GM18951 (cell line): Measurements from ENCODE around the gene FAM168B.

Experiments used
- POLR2A ChIP-seq: IDR thresholded peaks from 4 replicates; pipeline ENCODE4 v1.6.1; 2011; ENCODE audit warnings: mild to moderate bottlenecking; ENCODE audit not compliant: insufficient read length, insufficient read depth; ENCODE audit errors: extremely low read depth
- in situ Hi-C: fragments of 300-500 bp; cut with MboI; formaldehyde crosslinking; loops from one replicate; pipeline ENCODE4 v1.12.0; 2022; ENCODE audit warnings: low sequenced_read_pairs, mixed read lengths, inconsistent platforms; ENCODE audit not compliant: unreplicated experiment

The FAM168B gene

DNA sequence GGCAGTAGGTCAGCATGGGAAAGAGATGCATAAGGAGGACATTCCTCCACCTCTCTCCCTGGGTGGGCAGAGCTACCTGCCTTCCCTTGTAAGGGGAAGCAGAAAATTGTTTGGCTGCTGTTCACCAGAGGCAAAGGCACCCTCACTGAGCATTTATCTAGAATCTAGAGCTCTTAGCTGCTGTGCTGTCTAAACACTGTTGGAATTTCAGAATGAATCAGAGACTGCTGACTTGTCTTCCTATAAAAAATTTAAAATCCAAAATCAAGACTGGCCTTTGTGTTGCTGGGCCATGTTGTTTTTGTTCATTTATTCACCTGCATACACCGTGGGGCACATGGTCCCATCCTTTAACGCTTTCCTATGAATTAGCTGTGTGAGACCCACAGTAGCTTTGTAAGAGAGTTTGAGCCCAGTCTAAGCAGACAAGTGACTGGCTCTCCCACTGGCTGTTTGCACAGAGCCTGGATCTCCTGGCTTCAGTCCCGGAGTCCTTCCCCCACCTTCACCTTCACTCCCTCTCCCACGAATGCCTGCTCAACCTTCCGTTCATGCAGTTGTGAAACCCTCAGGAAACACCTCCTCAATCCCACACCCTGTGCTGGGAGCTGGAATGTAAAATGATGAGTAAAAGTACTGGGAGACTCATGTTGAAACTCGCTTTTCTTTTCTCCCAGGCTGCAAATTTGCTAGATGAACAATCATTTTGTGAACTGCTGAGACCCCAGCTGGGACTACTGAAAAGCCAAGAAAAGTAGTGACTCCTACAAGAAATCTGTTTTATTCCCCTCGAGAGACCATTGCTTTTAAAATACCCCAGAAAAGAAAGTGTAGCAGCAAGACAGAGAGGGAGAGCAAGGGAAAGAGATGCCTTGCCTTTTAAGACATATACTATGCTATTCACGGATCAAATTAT, 76.2 kb downstream of the FAM168B start:
- in situ Hi-C loops: no loop called here
- TF ChIP-seq POLR2A: no peak

DNA sequence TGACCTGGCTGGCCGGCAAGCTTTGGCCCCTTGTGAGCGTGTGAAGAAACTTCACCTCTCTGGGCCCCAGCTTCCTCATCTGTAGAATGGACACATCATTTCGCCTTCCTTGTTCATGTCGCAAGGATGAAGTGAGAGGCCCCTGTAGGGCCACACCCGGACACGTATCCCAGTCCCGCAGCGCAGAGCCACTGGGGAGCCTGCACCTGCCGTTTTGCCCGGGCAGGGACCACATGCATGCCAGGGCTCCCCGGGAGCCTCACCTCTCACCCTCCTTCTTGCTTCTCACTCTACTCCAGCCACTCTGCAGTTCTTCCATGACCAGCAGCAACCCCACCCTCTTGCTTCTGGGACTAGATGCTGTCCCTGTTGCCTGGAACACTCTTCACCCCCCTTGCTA, 77.5 kb downstream of the FAM168B start:
- TF ChIP-seq POLR2A: no peak
- in situ Hi-C loops: no loop called here

- no peak for TF ChIP-seq POLR2A
- in situ Hi-C loops: no loop called here
These were observed 79.1 kb downstream of the FAM168B start for GRCh38 chr2:131014141-131014540.

DNA sequence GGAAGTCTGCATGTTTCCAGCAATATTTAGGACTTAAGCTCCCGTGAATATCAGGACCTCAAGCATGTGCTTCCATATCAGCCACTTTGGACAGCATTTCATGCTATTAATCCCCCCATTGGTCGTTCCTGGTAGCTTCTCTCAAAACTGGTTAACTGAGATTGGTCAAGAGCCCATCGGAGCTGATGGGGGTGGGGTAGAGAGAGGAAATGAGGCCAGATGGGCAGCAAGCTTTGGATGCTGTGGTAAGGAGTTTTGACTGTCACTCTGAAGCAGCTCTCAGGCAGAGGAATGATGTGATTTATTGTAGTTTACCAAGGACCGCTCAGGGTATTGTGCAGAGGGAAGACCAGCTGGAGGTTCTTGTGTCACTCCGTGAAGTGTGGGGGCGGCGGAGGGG, 81.8 kb downstream of the FAM168B start:
- no peak for TF ChIP-seq POLR2A
- in situ Hi-C loops: no loop called here

DNA sequence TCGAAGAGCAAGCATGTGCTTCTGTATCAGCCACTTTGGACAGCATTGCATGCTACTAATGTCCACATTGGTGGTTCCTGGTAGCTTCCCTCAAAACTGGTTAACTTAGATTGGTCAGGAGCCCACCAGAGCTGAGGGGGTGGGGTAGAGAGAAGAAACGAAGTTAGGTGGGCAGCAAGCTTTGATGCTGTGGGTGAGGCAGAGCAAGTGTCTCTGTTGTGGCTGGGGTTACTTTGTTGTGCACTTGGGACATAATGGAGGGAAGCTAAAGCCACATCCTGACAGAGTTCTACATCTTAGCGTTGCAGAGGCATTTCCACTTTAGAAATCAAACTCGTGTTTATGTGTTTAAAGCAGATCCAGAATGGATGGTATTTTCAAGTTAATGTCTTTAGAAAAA, 82.7 kb downstream of the FAM168B start:
- no peak for TF ChIP-seq POLR2A
- in situ Hi-C loops: no loop called here

GRCh38 chr2:131009713-131010475, 83.4 kb downstream of the FAM168B start:
- in situ Hi-C loops: no loop called here

DNA sequence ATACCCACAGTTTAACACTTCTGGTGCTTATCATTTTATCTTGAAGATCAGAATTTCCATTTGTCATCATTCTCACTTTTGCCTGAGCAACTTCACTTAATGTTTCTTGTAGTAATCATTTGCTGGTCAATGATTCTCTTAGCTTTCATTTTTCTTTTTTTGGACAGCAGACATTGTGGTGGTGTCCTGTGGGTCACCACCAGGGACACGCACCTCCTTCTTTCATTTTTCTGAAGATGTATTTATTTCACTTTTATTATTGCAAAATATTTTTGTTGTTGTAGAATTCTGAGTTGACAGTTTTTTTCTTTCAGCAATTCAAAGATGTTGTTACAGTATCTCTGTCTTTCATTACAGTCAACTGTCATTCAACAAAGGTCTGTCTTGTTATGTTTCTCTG, 84.3 kb downstream of the FAM168B start:
- TF ChIP-seq POLR2A: no peak

More at GRCh38 chr2:131009713-131010475, 83.4 kb downstream of the FAM168B start:
- no peak for TF ChIP-seq POLR2A

DNA sequence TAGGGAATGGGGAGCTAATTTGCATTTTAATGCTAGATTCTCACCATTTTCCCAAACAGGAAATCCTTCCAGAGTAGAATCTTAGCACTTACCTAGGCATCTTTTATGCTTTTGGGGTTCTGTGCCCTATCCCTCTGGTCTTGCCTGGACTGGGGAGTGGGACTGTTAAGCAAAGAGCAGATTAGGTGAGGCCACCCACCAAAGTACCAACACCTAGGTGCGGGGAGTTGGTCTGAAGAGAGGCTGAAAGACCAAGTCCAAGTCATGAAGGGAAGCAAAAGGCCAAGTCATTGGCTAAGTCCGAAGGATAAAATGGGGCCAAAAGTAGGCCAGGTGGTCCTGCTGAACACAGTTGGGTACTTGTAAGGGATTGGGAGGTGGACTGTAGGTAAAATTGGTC, 86.7 kb downstream of the FAM168B start:
- TF ChIP-seq POLR2A: no peak
- in situ Hi-C loops: no loop called here

More for the DNA sequence above, 84.3 kb downstream of the FAM168B start:
- in situ Hi-C loops: no loop called here

DNA sequence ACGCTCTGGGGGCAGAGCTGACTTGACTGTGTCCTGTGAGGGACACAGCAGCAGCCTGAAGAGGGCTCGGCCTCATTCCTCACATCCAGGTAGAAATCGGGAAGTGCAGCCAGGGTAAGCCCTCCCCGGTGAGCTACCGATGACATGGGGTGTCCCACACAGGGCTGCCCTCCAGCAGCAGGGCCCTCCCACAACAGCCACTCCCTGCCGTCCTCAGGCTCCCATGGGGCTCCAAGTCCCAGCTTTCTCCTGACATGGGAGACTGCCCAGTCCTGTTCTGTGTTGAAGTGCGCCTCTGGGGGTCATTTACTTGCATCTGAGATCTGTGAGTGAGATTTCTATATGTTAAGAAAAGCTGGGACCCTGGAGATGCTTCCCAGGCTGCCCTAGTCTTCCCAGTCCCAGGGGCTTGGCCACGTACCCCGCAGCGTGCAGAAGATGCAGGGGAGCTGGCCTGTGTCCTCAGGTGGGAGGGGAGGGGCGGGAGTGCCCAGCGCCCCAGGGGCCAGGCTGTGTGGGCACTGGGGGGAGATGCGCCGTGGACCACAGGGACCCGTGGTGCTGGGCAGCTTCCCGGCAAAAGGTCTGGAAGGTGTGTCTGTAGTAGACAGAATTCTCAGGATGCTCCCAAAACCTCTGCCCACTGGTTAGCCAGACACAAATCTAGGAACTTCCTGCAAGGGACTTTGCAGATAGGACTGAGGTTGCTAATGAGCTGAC, 87.9 kb downstream of the FAM168B start:
- in situ Hi-C loops: no loop called here
- no peak for TF ChIP-seq POLR2A

- TF ChIP-seq POLR2A: no peak
- in situ Hi-C loops: no loop called here
These were observed 88.6 kb downstream of the FAM168B start for GRCh38 chr2:131004446-131005209.

DNA sequence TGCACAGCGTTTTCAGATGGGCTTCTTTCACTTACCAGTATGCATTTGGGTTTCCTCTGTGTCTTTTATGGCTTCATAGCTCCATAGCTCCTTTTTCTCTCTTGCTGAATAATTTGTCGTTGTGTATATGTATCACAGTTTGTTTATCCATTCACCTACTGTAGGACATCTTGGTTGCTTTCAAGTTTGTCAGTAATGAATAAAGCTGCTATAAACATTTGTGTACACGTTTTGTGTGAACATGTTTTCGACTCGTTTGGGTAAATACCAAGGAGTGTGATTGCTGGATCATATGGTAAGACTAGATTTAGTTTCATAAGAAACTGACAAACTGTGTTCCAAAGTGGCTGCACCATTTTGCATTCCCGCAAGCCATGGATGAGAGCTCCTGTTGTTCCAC, 94.7 kb downstream of the FAM168B start:
- in situ Hi-C loops: no loop called here

More for the DNA sequence above, 94.7 kb downstream of the FAM168B start:
- TF ChIP-seq POLR2A: no peak
